GM03348 (cell line): ENCODE results near the gene LIG3.
"Not testable (repeated sequence)": the region's sequence is repeated elsewhere in the genome, so short reads cannot be mapped to it uniquely, and the experiment has no call there.

Experiments used
- DNase-seq: peaks from one replicate; pipeline ENCODE4 v3.0.0; 2012; ENCODE audit warnings: low spot score

Gene LIG3

GRCh38 chr17:35044181-35044580, 63.9 kb downstream of the LIG3 start:
- no peak for DNase-seq

GRCh38 chr17:35045458-35045979, 65.2 kb downstream of the LIG3 start:
- not testable (repeated sequence) for DNase-seq

GRCh38 chr17:35046245-35046644, 65.9 kb downstream of the LIG3 start:
- DNase-seq: no peak

- peak; percentile 44 for DNase-seq
Measured at GRCh38 chr17:35046740-35047283, 66.5 kb downstream of the LIG3 start.

GRCh38 chr17:35048685-35049379, 68.5 kb downstream of the LIG3 start:
- no peak for DNase-seq

- no peak for DNase-seq
Measured at GRCh38 chr17:35050170-35050569, 69.9 kb downstream of the LIG3 start.

- no peak for DNase-seq
Measured at GRCh38 chr17:35051183-35051578, 70.9 kb downstream of the LIG3 start.

- peak; percentile 21 for DNase-seq
Measured at GRCh38 chr17:35051579-35052240, 71.4 kb downstream of the LIG3 start.

- peak; percentile 29 for DNase-seq
Measured at GRCh38 chr17:35052241-35052610, 71.9 kb downstream of the LIG3 start.

GRCh38 chr17:35052780-35053179, 72.5 kb downstream of the LIG3 start:
- DNase-seq: no peak

- no peak for DNase-seq
Measured at GRCh38 chr17:35053204-35053603, 72.9 kb downstream of the LIG3 start.

- DNase-seq: no peak
Measured at GRCh38 chr17:35056013-35056412, 75.7 kb downstream of the LIG3 start.

GRCh38 chr17:35057332-35057915, 77.1 kb downstream of the LIG3 start:
- no peak for DNase-seq
